SK-N-SH (cell line): ENCODE data around the gene CPNE4. TPM values are rescaled to one million over a fixed set of nuclear protein-coding genes. Genes with fewer than 3 reads are reported as not detected.

ENCODE experiments used
- CTCF ChIA-PET: fragments of 300-600, 350-600 bp; formaldehyde crosslinking; extraction: SDS; loops from one replicate; lab custom pipeline; 2021; lab: Yijun Ruan, JAX
- POLR2A ChIA-PET: fragments of 350-600 bp; sonication (Branson Sonifier 250); formaldehyde crosslinking; extraction: SDS; loops from one replicate; lab custom pipeline; 2020; ENCODE audit warnings: antibody characterized with exemption, inconsistent platforms; lab: Yijun Ruan, JAX
- DNase-seq: peaks from one replicate; pipeline ENCODE4 v3.0.0; 2012
- H2AFZ ChIP-seq: fragments of 200-600 bp; sonication (generic); 2 replicates; pipeline ENCODE4 v1.8.1; 2016; ENCODE audit warnings: antibody characterized with exemption, mild to moderate bottlenecking, low read depth
- H3F3A ChIP-seq: fragments of 200-600 bp; sonication (generic); replicated peaks from 2 replicates; pipeline ENCODE3; 2016; ENCODE audit warnings: antibody characterized with exemption, mild to moderate bottlenecking; ENCODE audit not compliant: insufficient read depth
- H3K27ac ChIP-seq, 2 experiments: fragments of 200-500 bp in 1 of 2; fragments of 200-600 bp in 1 of 2; sonication (Bioruptor generic) in 1 of 2; sonication (generic), shearing (Covaris generic) in 1 of 2; 2 replicates each; pipeline versions ENCODE4 v1.5.1 to v1.6.1; 2014 to 2016; ENCODE audit warnings: low read depth in 2 of 2, inconsistent platforms in 1 of 2, low read length in 1 of 2, mild to moderate bottlenecking in 1 of 2, mixed read lengths in 1 of 2
- H3K27me3 ChIP-seq: fragments of 200-600 bp; sonication (generic), shearing (Covaris generic); 2 replicates; pipeline ENCODE4 v1.6.1; 2016; ENCODE audit warnings: mixed run types; ENCODE audit not compliant: insufficient read depth
- H3K36me3 ChIP-seq, 2 experiments: fragments of 200-500 bp in 1 of 2; fragments of 200-600 bp in 1 of 2; sonication (Bioruptor generic) in 1 of 2; sonication (generic) in 1 of 2; replicated peaks in 1 of 2; 2 replicates each; pipeline versions ENCODE3 to v1.5.1; 2014 to 2016; ENCODE audit warnings: low read length in 1 of 2, mild to moderate bottlenecking in 1 of 2; ENCODE audit not compliant: insufficient read depth in 2 of 2, control insufficient read depth in 1 of 2
- H3K4me1 ChIP-seq, 2 experiments: fragments of 200-500 bp in 1 of 2; fragments of 200-600 bp in 1 of 2; sonication (Bioruptor generic) in 1 of 2; sonication (generic), shearing (Covaris generic) in 1 of 2; 2 replicates each; pipeline versions ENCODE4 v1.5.1 to v1.6.1; 2014 to 2016; ENCODE audit warnings: low read depth in 1 of 2, low read length in 1 of 2, mixed run types in 1 of 2; ENCODE audit not compliant: insufficient read depth in 2 of 2, control insufficient read depth in 1 of 2
- H3K4me2 ChIP-seq: fragments of 200-600 bp; sonication (generic), shearing (Covaris generic); 2 replicates; pipeline ENCODE4 v1.6.1; 2017; ENCODE audit warnings: mixed run types
- H3K4me3 ChIP-seq, 2 experiments: fragments of 200-500 bp in 1 of 2; fragments of 200-600 bp in 1 of 2; sonication (Bioruptor generic) in 1 of 2; sonication (generic), shearing (Covaris generic) in 1 of 2; 2 replicates each; pipeline versions ENCODE4 v1.5.1 to v1.8.1; 2014 to 2016; ENCODE audit warnings: low read depth in 2 of 2, inconsistent platforms in 1 of 2, low read length in 1 of 2, mild to moderate bottlenecking in 1 of 2, mixed read lengths in 1 of 2, moderate library complexity in 1 of 2
- H3K79me2 ChIP-seq: fragments of 200-600 bp; sonication (generic); 2 replicates; pipeline ENCODE4 v1.8.1; 2017; ENCODE audit warnings: mild to moderate bottlenecking; ENCODE audit not compliant: insufficient read depth
- H3K9ac ChIP-seq: fragments of 200-600 bp; sonication (generic); 2 replicates; pipeline ENCODE4 v1.6.1; 2017; ENCODE audit warnings: mixed run types
- H3K9me2 ChIP-seq: fragments of 200-600 bp; sonication (generic); 2 replicates; pipeline ENCODE4 v1.6.1; 2017; ENCODE audit warnings: mixed run types
- H3K9me3 ChIP-seq: fragments of 200-600 bp; sonication (generic); 2 replicates; pipeline ENCODE4 v1.6.1; 2017; ENCODE audit warnings: mixed run types, mild to moderate bottlenecking, moderate library complexity
- H4K20me1 ChIP-seq: fragments of 200-600 bp; sonication (generic); 2 replicates; pipeline ENCODE4 v1.6.1; 2017; ENCODE audit warnings: mild to moderate bottlenecking, mixed run types; ENCODE audit not compliant: insufficient read depth
- CTCF ChIP-seq: fragments of 200-600 bp; sonication (generic); IDR thresholded peaks from 2 replicates; pipeline ENCODE4 v1.6.1; 2017; ENCODE audit warnings: antibody characterized with exemption, mild to moderate bottlenecking, moderate library complexity
- FOXJ3 ChIP-seq: sonication (generic); formaldehyde crosslinking; IDR thresholded peaks from 2 replicates; pipeline ENCODE4 v1.5.1; 2020; ENCODE audit warnings: mild to moderate bottlenecking, missing genetic modification reagents
- FOXM1 ChIP-seq: IDR thresholded peaks from 2 replicates; pipeline ENCODE4 v1.4.0; 2012; ENCODE audit warnings: low read depth, mild to moderate bottlenecking
- GABPA ChIP-seq: IDR thresholded peaks from 2 replicates; pipeline ENCODE4 v1.4.0; 2012; ENCODE audit warnings: low read depth, mild to moderate bottlenecking
- IRF3 ChIP-seq: fragments of 150-350 bp; IDR thresholded peaks from 2 replicates; pipeline ENCODE4 v1.6.1; 2016; ENCODE audit warnings: mild to moderate bottlenecking, low read depth, low read length
- RAD21 ChIP-seq: IDR thresholded peaks from 2 replicates; pipeline ENCODE4 v1.6.1; 2012; ENCODE audit warnings: mild to moderate bottlenecking, low read length
- SMC3 ChIP-seq: IDR thresholded peaks from 2 replicates; pipeline ENCODE4 v1.6.1; 2012; ENCODE audit warnings: low read depth, low read length, improper control_type of control experiment
- TAF1 ChIP-seq: IDR thresholded peaks from 2 replicates; pipeline ENCODE4 v1.6.1; 2012; ENCODE audit warnings: low read depth, mild to moderate bottlenecking, low read length, moderate library complexity, borderline replicate concordance
- TEAD4 ChIP-seq: IDR thresholded peaks from 2 replicates; pipeline ENCODE4 v1.4.0; 2012; ENCODE audit warnings: mild to moderate bottlenecking, borderline replicate concordance; ENCODE audit not compliant: insufficient read depth
- ZBTB33 ChIP-seq: IDR thresholded peaks from 2 replicates; pipeline ENCODE4 v1.4.0; 2012; ENCODE audit warnings: low read depth, borderline replicate concordance
- WGBS: methylation state at CpG from one replicate; pipeline ENCODE4 v1.1.6; 2017; ENCODE audit warnings: low lambda C conversion rate; 5-methylcytosine and 5-hydroxymethylcytosine counted together
- polyA plus RNA-seq, 3 experiments: library from polyadenylated mRNA; depleted of rRNA; stranded (reverse); fragments of >200 nt; gene quantifications; 2 replicates each; pipeline ENCODE4 v1.2.3, GENCODE V29; 2012
- TF ChIP-seq, protein P1 (sequence below): IDR thresholded peaks from 2 replicates; pipeline ENCODE4 v1.6.1; 2012; ENCODE audit warnings: mild to moderate bottlenecking, low read depth, low read length, moderate library complexity
- TF ChIP-seq, protein P2 (sequence below): fragments of 150-350 bp; IDR thresholded peaks from 2 replicates; pipeline ENCODE4 v1.6.1; 2017; ENCODE audit warnings: antibody characterized with exemption, low read length, low read depth, borderline replicate concordance

Gene CPNE4
- polyA plus RNA-seq, 1 of the 3 experiments (the other 2 are of a cell fraction): not detected

- no peak for TF ChIP-seq TEAD4
Measured at GRCh38 chr3:132007617-132008016, 27.2 kb downstream of the CPNE4 start (continued).

DNA sequence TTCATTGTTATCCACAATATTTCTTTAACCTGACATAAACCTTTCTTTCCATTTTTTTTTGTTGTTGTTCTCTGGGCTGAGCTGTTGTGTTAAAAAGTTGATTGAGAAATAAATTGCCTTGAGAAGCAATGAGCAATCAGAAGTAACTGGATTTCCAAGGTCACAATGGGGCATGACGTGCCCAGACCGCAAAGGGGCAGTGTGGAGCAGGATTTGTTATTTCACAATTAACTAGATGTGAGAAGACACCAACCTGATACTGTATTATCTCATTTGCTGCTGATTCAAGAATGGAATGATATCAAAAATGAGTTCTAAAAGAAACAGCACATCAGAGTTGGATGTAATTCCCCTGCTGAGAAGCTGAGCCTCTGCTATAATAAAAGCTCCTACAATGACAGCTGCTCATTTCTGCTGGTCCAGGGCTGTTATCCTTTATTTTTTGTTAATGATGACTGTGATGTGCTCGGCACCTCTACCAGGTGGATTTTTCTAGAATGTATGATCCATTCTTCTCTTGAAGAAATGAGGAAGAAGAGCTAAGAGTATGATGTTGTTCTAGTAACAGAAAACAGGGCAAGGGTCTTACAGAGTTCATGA, 28.1 kb downstream of the CPNE4 start:
- no peak overlapping the region for H2AFZ ChIP-seq
- H3F3A ChIP-seq: no peaks in the 10 kb centered on the region
- ChIA-PET CTCF (interaction anchor here (0.8 to 1.4 kb wide), 4 partner anchors 9 to 602 kb away, joined by 3 to 6 read pairs (median 4); partner anchors contain the start of gene CPNE4), POLR2A (no interaction called here)
- no peak for DNase-seq
- peaks cover 0 to 8% of the 10 kb centered on the region in 2 experiments; a peak in 1 of 4 replicates for H3K4me1 ChIP-seq
- H3K9me3 ChIP-seq: no peaks in the 10 kb centered on the region
- H4K20me1 ChIP-seq: no peaks in the 10 kb centered on the region
- H3K4me3 ChIP-seq: no peak overlapping the region
- H3K4me2 ChIP-seq: no peak overlapping the region
- H3K27ac ChIP-seq: no peak overlapping the region
- TF ChIP-seq IRF3 (no peak), CTCF (peak; percentile 60), FOXJ3 (CRISPR knock-in tag) (no peak), GABPA (no peak), RAD21 (0 out of 2 replicates have a peak, but pooled peaks have one; percentile 4), SMC3 (0 out of 2 replicates have a peak, but pooled peaks have one; percentile 13), TAF1 (no peak), FOXM1 (no peak), TEAD4 (no peak), ZBTB33 (no peak)
- TF ChIP-seq, protein P1, sequence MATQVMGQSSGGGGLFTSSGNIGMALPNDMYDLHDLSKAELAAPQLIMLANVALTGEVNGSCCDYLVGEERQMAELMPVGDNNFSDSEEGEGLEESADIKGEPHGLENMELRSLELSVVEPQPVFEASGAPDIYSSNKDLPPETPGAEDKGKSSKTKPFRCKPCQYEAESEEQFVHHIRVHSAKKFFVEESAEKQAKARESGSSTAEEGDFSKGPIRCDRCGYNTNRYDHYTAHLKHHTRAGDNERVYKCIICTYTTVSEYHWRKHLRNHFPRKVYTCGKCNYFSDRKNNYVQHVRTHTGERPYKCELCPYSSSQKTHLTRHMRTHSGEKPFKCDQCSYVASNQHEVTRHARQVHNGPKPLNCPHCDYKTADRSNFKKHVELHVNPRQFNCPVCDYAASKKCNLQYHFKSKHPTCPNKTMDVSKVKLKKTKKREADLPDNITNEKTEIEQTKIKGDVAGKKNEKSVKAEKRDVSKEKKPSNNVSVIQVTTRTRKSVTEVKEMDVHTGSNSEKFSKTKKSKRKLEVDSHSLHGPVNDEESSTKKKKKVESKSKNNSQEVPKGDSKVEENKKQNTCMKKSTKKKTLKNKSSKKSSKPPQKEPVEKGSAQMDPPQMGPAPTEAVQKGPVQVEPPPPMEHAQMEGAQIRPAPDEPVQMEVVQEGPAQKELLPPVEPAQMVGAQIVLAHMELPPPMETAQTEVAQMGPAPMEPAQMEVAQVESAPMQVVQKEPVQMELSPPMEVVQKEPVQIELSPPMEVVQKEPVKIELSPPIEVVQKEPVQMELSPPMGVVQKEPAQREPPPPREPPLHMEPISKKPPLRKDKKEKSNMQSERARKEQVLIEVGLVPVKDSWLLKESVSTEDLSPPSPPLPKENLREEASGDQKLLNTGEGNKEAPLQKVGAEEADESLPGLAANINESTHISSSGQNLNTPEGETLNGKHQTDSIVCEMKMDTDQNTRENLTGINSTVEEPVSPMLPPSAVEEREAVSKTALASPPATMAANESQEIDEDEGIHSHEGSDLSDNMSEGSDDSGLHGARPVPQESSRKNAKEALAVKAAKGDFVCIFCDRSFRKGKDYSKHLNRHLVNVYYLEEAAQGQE: no peak
- TF ChIP-seq, protein P2, sequence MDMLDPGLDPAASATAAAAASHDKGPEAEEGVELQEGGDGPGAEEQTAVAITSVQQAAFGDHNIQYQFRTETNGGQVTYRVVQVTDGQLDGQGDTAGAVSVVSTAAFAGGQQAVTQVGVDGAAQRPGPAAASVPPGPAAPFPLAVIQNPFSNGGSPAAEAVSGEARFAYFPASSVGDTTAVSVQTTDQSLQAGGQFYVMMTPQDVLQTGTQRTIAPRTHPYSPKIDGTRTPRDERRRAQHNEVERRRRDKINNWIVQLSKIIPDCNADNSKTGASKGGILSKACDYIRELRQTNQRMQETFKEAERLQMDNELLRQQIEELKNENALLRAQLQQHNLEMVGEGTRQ: no peak
- 22% methylated on average over 3 of the region's 3 CpGs for WGBS
- no peaks in the 10 kb centered on the region for H3K9me2 ChIP-seq
- no peaks in the 10 kb centered on the region for H3K79me2 ChIP-seq
- H3K9ac ChIP-seq: no peak overlapping the region
- H3K27me3 ChIP-seq: no peaks in the 10 kb centered on the region
- H3K36me3 ChIP-seq: no peaks in the 10 kb centered on the region
